Left ventricle myocardium inferior (tissue), 1 donor: ENCODE results near the gene SYNE1. TPM values are rescaled to one million over a fixed set of nuclear protein-coding genes. Genes with fewer than 3 reads are reported as not detected.
"Not testable (repeated sequence)": the region's sequence is repeated elsewhere in the genome, so short reads cannot be mapped to it uniquely, and the experiment has no call there.

ENCODE experiments used
- DNase-seq: peaks from one replicate; pipeline ENCODE4 v3.0.0-alpha.2; 2020
- H3K27ac ChIP-seq: fragments of 200-600 bp; replicated peaks from 2 replicates; pipeline ENCODE4 v1.8.0; 2021
- H3K27me3 ChIP-seq: fragments of 200-600 bp; 2 replicates; pipeline ENCODE4 v1.8.0; 2021; ENCODE audit warnings: low read depth
- H3K36me3 ChIP-seq: fragments of 200-600 bp; 2 replicates; pipeline ENCODE4 v1.8.0; 2021
- H3K4me1 ChIP-seq: fragments of 200-600 bp; 2 replicates; pipeline ENCODE4 v1.8.0; 2021
- H3K4me3 ChIP-seq: fragments of 200-600 bp; 2 replicates; pipeline ENCODE4 v1.8.0; 2021; ENCODE audit warnings: mild to moderate bottlenecking, moderate library complexity
- H3K9me3 ChIP-seq: fragments of 200-600 bp; replicated peaks from 2 replicates; pipeline ENCODE4 v1.8.0; 2021
- CTCF ChIP-seq: fragments of 200-600 bp; IDR thresholded peaks from 2 replicates; pipeline ENCODE4 v1.8.0; 2021; ENCODE audit warnings: antibody characterized with exemption, mild to moderate bottlenecking, borderline replicate concordance
- intact Hi-C: fragments of 100-400 bp; cut with micrococcal nuclease; formaldehyde crosslinking; loops from one replicate; pipeline ENCODE4 v1.11.0; 2022
- total RNA-seq: library from RNA; stranded (reverse); fragmentation: NEBNext Ultra II Directional; extraction: Animal tissue kit (Norgen Biotek cat#: 25700); gene quantifications from one replicate; pipeline ENCODE4 v1.2.1, GENCODE V29; 2021
- donor health status: DM: no; HTN: yes; CAD: no; lungs with severe emphysema.

Gene SYNE1
- total RNA-seq, 1 donor from 2014 or later: 105 TPM

GRCh38 chr6:152531659-152532058 lies 105.5 kb downstream of the SYNE1 start:
- Histone ChIP-seq H3K4me1 (no peaks in the 10 kb centered on the region), H3K4me3 (no peak overlapping the region), H3K9me3 (peaks cover 5% of the 10 kb centered on the region), H3K27me3 (no peaks in the 10 kb centered on the region), H3K36me3 (no peaks in the 10 kb centered on the region), H3K27ac (no peak overlapping the region)
- no peak for TF ChIP-seq CTCF
- intact Hi-C loops: no loop called here
- DNase-seq: no peak

- Histone ChIP-seq H3K27me3 (no peaks in the 10 kb centered on the region), H3K27ac (no peak overlapping the region), H3K4me3 (no peak overlapping the region), H3K36me3 (no peaks in the 10 kb centered on the region), H3K9me3 (peaks cover 5% of the 10 kb centered on the region), H3K4me1 (no peaks in the 10 kb centered on the region)
- TF ChIP-seq CTCF: no peak
- no peak for DNase-seq
- intact Hi-C loops: no loop called here
These were observed 107.8 kb downstream of the SYNE1 start for GRCh38 chr6:152529369-152529768.

GRCh38 chr6:152514120-152514519 lies 123.0 kb downstream of the SYNE1 start:
- H3K9me3 ChIP-seq, H3K27me3 ChIP-seq, H3K4me1 ChIP-seq, H3K27ac ChIP-seq, H3K36me3 ChIP-seq, DNase-seq, H3K4me3 ChIP-seq, intact Hi-C loops: not testable (repeated sequence)

GRCh38 chr6:152509916-152510315 lies 127.2 kb downstream of the SYNE1 start:
- no peak overlapping the region for H3K27ac ChIP-seq
- H3K4me1 ChIP-seq: no peaks in the 10 kb centered on the region
- TF ChIP-seq CTCF: no peak
- peaks cover 5% of the 10 kb centered on the region for H3K9me3 ChIP-seq
- intact Hi-C loops: no loop called here
- peaks cover 3% of the 10 kb centered on the region for H3K36me3 ChIP-seq
- no peak overlapping the region for H3K4me3 ChIP-seq
- H3K27me3 ChIP-seq: no peaks in the 10 kb centered on the region
- DNase-seq: no peak

GRCh38 chr6:152508477-152508876 lies 128.7 kb downstream of the SYNE1 start:
- intact Hi-C loops: no loop called here
- H3K4me3 ChIP-seq: no peak overlapping the region
- no peak for TF ChIP-seq CTCF

GRCh38 chr6:152503546-152503945 lies 133.6 kb downstream of the SYNE1 start:
- Histone ChIP-seq H3K4me1 (no peaks in the 10 kb centered on the region), H3K4me3 (no peak overlapping the region), H3K9me3 (no peaks in the 10 kb centered on the region), H3K27ac (no peak overlapping the region), H3K27me3 (no peaks in the 10 kb centered on the region), H3K36me3 (no peaks in the 10 kb centered on the region)
- TF ChIP-seq CTCF: no peak
- no peak for DNase-seq
- intact Hi-C loops: no loop called here

More at GRCh38 chr6:152508477-152508876, 128.7 kb downstream of the SYNE1 start:
- Histone ChIP-seq H3K27ac (no peak overlapping the region), H3K27me3 (no peaks in the 10 kb centered on the region), H3K36me3 (peaks cover 3% of the 10 kb centered on the region), H3K4me1 (no peaks in the 10 kb centered on the region), H3K9me3 (no peaks in the 10 kb centered on the region)
- DNase-seq: no peak
